ENCODE results near the gene MYEOV. TPM values are rescaled to one million over a fixed set of nuclear protein-coding genes. Genes with fewer than 3 reads are reported as not detected.

Gene MYEOV
- total RNA-seq, 1 experiment from 2014 or later = 0.22 TPM

DNA sequence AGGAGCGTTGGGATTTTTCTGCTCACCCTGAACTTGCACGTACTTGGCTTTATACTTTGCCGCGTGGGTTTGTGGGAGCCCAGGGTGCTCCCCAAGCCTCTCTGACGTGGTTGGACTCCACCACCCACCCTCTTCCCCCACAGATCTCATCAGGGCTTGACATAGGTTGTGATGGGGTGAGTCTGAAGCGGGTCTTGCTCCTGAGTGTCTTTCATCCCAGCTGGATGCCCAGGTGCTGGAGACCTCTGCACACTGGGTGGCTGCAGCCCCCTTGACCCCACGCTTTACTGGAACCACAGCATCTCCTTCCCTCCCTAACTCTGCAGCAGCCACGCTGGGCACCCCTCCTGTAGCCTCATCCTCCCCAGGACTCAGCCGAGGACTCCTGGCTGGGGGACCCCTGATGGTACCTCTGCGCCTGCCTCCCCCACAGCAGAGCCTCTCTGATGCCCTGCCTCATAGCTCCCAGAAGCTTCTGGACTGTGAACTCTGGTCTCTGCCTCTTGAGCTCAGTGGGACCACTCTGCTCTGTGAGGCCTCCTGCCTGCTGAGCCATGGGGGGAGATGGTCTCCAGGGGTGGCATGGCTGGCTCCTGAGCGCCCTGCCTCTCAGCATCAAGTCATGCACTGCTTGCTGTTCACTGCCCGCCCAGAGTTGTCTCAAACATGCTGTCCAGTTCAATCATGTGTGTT is 45.2 kb downstream of the MYEOV start:
- Histone ChIP-seq H3K79me1 (ENCODE audit: insufficient read depth, low read depth, low read length, poor library complexity, severe bottlenecking) (no peaks in the 10 kb centered on the region), H2BK20ac (ENCODE audit: low read depth, low read length, poor library complexity, severe bottlenecking) (no peak overlapping the region), H3K4ac (ENCODE audit: low read depth, low read length) (no peak overlapping the region), H3K9ac (ENCODE audit: extremely low read depth, insufficient read length, low read length) (no peak overlapping the region), H2BK12ac (ENCODE audit: insufficient read length, low read depth, low read length) (no peak overlapping the region), H3K27ac (ENCODE audit: insufficient read length, low read depth, low read length) (no peak overlapping the region), H2BK120ac (ENCODE audit: low read depth, low read length, poor library complexity, severe bottlenecking) (no peak overlapping the region), H2AK5ac (ENCODE audit: insufficient read length, low read length) (no peak overlapping the region), H2AFZ (ENCODE audit: low read length) (no peak overlapping the region), H4K8ac (replicated peaks; ENCODE audit: insufficient read length, low read depth, low read length) (no peak overlapping the region), H4K20me1 (ENCODE audit: control insufficient read depth, insufficient read depth, insufficient read length) (no peaks in the 10 kb centered on the region), H3K4me2 (ENCODE audit: insufficient read depth, insufficient read length, low read length) (no peak overlapping the region), H3K18ac (ENCODE audit: insufficient read length, low read depth, low read length) (no peak overlapping the region), H3K9me3 (ENCODE audit: control insufficient read depth, low read depth, low read length) (no peaks in the 10 kb centered on the region), H3T11ph (ENCODE audit: low read length) (no peak overlapping the region), H4K5ac (ENCODE audit: insufficient read length, low read depth, low read length) (no peak overlapping the region), H4K91ac (ENCODE audit: insufficient read length, low read depth, low read length) (no peak overlapping the region), H2BK15ac (ENCODE audit: low read depth, low read length) (no peak overlapping the region), H3K23ac (ENCODE audit: insufficient read length, low read depth, low read length) (no peak overlapping the region), H3K4me1 (ENCODE audit: insufficient read depth, low read length) (no peaks in the 10 kb centered on the region), H3K23me2 (ENCODE audit: insufficient read length, low read depth, low read length, poor library complexity, severe bottlenecking) (no peaks in the 10 kb centered on the region), H3K14ac (ENCODE audit: insufficient read depth, low read length) (no peak overlapping the region; the same call in 1 of the 2 replicates), H2BK5ac (ENCODE audit: insufficient read length, low read length) (no peak overlapping the region), H3K79me2 (ENCODE audit: insufficient read depth, low read length) (no peaks in the 10 kb centered on the region), H3K56ac (ENCODE audit: insufficient read length, low read depth, low read length) (no peak overlapping the region), H3K27me3 (ENCODE audit: insufficient read depth, low read length) (no peaks in the 10 kb centered on the region)
- no CpG with 5 or more reads among the region's 12 CpGs for WGBS (ENCODE audit: extremely low coverage, insufficient read length, low lambda C conversion rate)
- peak; percentile 15 for DNase-seq
- TF ChIP-seq, protein P1, sequence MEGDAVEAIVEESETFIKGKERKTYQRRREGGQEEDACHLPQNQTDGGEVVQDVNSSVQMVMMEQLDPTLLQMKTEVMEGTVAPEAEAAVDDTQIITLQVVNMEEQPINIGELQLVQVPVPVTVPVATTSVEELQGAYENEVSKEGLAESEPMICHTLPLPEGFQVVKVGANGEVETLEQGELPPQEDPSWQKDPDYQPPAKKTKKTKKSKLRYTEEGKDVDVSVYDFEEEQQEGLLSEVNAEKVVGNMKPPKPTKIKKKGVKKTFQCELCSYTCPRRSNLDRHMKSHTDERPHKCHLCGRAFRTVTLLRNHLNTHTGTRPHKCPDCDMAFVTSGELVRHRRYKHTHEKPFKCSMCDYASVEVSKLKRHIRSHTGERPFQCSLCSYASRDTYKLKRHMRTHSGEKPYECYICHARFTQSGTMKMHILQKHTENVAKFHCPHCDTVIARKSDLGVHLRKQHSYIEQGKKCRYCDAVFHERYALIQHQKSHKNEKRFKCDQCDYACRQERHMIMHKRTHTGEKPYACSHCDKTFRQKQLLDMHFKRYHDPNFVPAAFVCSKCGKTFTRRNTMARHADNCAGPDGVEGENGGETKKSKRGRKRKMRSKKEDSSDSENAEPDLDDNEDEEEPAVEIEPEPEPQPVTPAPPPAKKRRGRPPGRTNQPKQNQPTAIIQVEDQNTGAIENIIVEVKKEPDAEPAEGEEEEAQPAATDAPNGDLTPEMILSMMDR (conservative IDR thresholded peaks at IDR 0.05) = no peak
- Mint-ChIP-seq H3K4me1 (peaks cover 6 to 12% of the 10 kb centered on the region in 2 experiments), H3K27ac (no peak overlapping the region), H3K36me3 (ENCODE audit: insufficient read depth in 1 of 3, low read depth in 3 of 3) (peaks cover 3 to 6% (median 4%) of the 10 kb centered on the region in 3 experiments), H3K9me3 (peaks cover 6 to 15% of the 10 kb centered on the region in 2 experiments), H3K4me3 (no peak overlapping the region), H3K27me3 (ENCODE audit: low read depth) (no peaks in the 10 kb centered on the region; the same call in none of the 2 replicates)

Data from H9 (cell line).